Measurements from ENCODE around the gene FAM168A.

DNA sequence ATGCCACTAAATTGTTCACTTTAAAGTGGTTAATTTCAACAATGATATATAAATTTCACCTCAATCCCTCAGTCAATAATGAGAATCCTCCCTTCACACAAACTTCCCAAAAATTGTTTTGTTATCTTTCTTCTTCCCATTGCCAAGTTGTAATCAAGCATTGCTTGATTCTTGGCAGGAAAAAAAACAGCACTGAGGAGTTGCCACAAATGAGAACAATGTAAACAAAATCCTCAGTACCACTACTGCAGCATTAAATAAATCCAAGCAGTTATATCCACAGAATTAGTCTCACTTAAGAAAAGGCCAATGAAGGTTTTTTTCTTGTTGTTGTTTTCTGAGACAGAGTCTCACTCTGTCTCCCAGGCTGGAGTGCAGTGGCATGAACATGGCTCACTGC is 38.2 kb downstream of the FAM168A start:
- TF ChIP-seq, protein P1, sequence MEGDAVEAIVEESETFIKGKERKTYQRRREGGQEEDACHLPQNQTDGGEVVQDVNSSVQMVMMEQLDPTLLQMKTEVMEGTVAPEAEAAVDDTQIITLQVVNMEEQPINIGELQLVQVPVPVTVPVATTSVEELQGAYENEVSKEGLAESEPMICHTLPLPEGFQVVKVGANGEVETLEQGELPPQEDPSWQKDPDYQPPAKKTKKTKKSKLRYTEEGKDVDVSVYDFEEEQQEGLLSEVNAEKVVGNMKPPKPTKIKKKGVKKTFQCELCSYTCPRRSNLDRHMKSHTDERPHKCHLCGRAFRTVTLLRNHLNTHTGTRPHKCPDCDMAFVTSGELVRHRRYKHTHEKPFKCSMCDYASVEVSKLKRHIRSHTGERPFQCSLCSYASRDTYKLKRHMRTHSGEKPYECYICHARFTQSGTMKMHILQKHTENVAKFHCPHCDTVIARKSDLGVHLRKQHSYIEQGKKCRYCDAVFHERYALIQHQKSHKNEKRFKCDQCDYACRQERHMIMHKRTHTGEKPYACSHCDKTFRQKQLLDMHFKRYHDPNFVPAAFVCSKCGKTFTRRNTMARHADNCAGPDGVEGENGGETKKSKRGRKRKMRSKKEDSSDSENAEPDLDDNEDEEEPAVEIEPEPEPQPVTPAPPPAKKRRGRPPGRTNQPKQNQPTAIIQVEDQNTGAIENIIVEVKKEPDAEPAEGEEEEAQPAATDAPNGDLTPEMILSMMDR (IDR thresholded peaks at IDR 0.05), result no peak
- TF ChIP-seq, protein P2, sequence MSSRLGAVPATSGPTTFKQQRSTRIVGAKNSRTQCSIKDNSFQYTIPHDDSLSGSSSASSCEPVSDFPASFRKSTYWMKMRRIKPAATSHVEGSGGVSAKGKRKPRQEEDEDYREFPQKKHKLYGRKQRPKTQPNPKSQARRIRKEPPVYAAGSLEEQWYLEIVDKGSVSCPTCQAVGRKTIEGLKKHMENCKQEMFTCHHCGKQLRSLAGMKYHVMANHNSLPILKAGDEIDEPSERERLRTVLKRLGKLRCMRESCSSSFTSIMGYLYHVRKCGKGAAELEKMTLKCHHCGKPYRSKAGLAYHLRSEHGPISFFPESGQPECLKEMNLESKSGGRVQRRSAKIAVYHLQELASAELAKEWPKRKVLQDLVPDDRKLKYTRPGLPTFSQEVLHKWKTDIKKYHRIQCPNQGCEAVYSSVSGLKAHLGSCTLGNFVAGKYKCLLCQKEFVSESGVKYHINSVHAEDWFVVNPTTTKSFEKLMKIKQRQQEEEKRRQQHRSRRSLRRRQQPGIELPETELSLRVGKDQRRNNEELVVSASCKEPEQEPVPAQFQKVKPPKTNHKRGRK (CRISPR knock-in tag; IDR thresholded peaks at IDR 0.05; ENCODE audit: borderline replicate concordance), result no peak
